ENCODE results near the gene NOL8.

- TF ChIP-seq CTCF (IDR thresholded peaks at IDR 0.05) (no peak), EZH2 (IDR thresholded peaks at IDR 0.05; ENCODE audit: borderline replicate concordance, insufficient read depth, low read depth, low read length, poor library complexity, severe bottlenecking) (no peak)
Observed at GRCh38 chr9:92290785-92291429, 34.2 kb downstream of the NOL8 start.
